ENCODE results near the gene KCNN3.

DNA sequence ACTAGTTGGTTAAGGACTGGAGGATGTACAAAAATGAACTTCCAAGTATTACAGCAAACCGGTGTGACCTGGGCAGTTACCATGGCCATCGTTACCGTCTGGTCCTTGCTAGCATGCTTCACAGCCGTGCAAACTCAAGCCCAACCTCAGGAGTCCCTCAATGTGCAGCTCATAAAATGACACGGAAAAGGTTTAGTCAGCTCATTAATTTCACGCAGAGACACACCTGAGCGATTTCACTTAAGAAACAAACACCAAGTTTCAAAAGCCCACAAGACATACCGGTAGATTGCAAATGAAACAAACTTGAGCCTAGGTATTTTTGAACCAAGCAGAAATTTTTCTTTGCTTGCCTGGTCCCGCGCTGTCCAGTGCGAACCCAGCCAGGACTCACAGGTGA is 157.1 kb downstream of the KCNN3 start:
- no peak for TF ChIP-seq EZH2 (IDR thresholded peaks at IDR 0.05; ENCODE audit: low read length, unreplicated experiment)
- TF ChIP-seq, protein P1, sequence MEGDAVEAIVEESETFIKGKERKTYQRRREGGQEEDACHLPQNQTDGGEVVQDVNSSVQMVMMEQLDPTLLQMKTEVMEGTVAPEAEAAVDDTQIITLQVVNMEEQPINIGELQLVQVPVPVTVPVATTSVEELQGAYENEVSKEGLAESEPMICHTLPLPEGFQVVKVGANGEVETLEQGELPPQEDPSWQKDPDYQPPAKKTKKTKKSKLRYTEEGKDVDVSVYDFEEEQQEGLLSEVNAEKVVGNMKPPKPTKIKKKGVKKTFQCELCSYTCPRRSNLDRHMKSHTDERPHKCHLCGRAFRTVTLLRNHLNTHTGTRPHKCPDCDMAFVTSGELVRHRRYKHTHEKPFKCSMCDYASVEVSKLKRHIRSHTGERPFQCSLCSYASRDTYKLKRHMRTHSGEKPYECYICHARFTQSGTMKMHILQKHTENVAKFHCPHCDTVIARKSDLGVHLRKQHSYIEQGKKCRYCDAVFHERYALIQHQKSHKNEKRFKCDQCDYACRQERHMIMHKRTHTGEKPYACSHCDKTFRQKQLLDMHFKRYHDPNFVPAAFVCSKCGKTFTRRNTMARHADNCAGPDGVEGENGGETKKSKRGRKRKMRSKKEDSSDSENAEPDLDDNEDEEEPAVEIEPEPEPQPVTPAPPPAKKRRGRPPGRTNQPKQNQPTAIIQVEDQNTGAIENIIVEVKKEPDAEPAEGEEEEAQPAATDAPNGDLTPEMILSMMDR (conservative IDR thresholded peaks at IDR 0.05; ENCODE audit: low read depth, low read length) = no peak
